Stomach smooth muscle (tissue), 2 donors: Measurements from ENCODE around the gene FAM174C.

ENCODE experiments used
- H3K27ac ChIP-seq: one replicate; pipeline ENCODE4 v1.7.0; 2013; ENCODE audit warnings: mild to moderate bottlenecking, low read length, inconsistent platforms
- H3K27me3 ChIP-seq, 2 donors: one replicate each; pipeline ENCODE4 v1.7.0; 2013; ENCODE audit warnings: low read length in 2 of 2; ENCODE audit not compliant: insufficient read depth in 2 of 2, control insufficient read depth in 1 of 2
- H3K36me3 ChIP-seq, 2 donors: one replicate each; pipeline ENCODE4 v1.7.0; 2013; ENCODE audit warnings: low read length in 2 of 2; ENCODE audit not compliant: control insufficient read depth in 2 of 2, insufficient read depth in 2 of 2
- H3K4me1 ChIP-seq: one replicate; pipeline ENCODE4 v1.7.0; 2013; ENCODE audit warnings: low read length; ENCODE audit not compliant: control insufficient read depth, insufficient read depth
- H3K4me3 ChIP-seq, 2 donors: one replicate each; pipeline ENCODE4 v1.7.0; 2013; ENCODE audit warnings: low read length in 2 of 2
- H3K9ac ChIP-seq, 2 donors: one replicate each; pipeline ENCODE4 v1.7.0; 2013; ENCODE audit warnings: low read length in 2 of 2, mild to moderate bottlenecking in 1 of 2
- H3K9me3 ChIP-seq, 2 donors: one replicate each; pipeline ENCODE4 v1.7.0; 2013; ENCODE audit warnings: low read length in 2 of 2; ENCODE audit not compliant: control insufficient read depth in 2 of 2
- donor health status: healthy.
- donor health status: Pancreatic carcinoma.

FAM174C gene

DNA sequence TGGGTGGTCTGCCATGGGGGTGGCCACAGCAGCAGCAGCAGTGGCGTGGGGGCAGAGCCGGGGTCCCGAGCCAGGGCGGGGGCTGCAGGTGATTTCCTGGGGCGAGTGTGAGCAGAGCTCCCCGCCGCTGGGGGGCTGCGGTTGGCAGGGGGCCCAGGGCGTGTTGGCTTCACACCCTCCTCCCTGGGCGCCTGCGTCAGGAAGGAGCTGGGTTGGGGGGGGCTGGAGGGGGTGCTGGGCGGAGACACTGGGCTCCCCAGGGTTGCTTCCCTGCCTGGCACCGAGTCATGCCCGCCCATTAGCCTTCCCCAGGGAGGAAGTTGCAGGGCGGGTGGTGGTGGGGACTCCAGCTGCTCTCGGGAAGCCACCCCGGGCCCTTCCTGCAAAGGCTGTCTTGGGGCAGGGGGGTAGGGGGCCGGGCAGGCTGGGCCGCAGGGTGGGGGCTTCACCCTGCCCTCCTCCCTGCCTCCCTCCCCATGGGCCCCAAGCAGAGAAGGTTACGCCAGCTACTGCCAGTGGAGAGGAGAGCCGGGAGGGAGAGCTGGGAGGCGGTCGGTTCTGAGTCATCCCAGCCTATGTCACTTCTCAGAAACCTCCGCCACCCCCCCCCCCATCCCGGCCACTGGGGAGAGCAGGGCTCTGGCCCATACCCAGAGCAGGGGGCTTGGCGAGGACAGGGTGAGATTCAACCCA lies 22.4 kb upstream of the FAM174C start:
- H3K4me3 ChIP-seq = peak overlapping the region; percentile 59 to 72
- H3K4me1 ChIP-seq = peaks cover 61% of the 10 kb centered on the region
- peaks cover 23 to 37% of the 10 kb centered on the region in 2 donors for H3K36me3 ChIP-seq
- peak overlapping the region; percentile 97 for H3K27ac ChIP-seq
- H3K9ac ChIP-seq = peak overlapping the region; percentile 72 to 93
- no peaks in the 10 kb centered on the region for H3K27me3 ChIP-seq
- H3K9me3 ChIP-seq = no peaks in the 10 kb centered on the region

DNA sequence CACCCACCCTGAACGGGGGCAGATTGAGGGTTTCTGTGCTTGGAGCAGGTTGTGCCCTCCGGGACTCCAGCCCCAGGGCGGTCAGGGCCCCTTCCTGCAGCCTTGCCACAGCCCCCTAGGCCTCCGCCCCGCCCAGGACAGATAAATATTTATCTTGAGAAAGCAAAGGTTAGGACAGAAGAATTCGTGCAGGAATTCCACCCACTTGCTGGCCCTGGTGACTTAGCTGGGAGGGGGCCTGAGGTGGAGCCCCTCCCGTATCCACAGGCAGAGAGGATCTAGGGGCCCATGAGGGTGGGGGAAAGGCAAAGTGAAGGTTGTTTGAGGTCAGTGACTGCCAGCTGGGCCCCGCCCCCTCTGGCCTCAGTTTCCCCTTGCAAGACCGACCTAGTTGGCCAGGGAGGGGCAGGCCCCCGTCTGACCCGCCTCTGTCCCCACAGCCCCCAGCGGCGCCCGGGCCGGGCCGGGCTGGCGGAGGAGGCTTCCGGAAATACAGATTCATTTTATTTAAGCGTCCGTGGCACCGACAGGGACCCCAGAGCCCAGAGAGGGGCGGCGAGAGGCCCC lies 21.7 kb upstream of the FAM174C start:
- no peaks in the 10 kb centered on the region for H3K9me3 ChIP-seq
- peak overlapping the region; percentile 97 for H3K27ac ChIP-seq
- peaks cover 23 to 37% of the 10 kb centered on the region in 2 donors for H3K36me3 ChIP-seq
- H3K27me3 ChIP-seq = no peaks in the 10 kb centered on the region
- peak overlapping the region; percentile 59 to 72 for H3K4me3 ChIP-seq
- H3K4me1 ChIP-seq = peaks cover 61% of the 10 kb centered on the region
- peak overlapping the region; percentile 61 to 72 for H3K9ac ChIP-seq

- Histone ChIP-seq H3K36me3 (peaks cover 23 to 37% of the 10 kb centered on the region in 2 donors), H3K4me1 (peaks cover 65% of the 10 kb centered on the region), H3K9ac (peak overlapping the region in 1 of 2 donors; percentile 61), H3K27ac (peak overlapping the region; percentile 97), H3K4me3 (peak overlapping the region; percentile 40 to 59), H3K27me3 (no peaks in the 10 kb centered on the region), H3K9me3 (no peaks in the 10 kb centered on the region)
Observed at GRCh38 chr19:1254081-1254527, 21.2 kb upstream of the FAM174C start.

GRCh38 chr19:1254530-1255185 lies 20.7 kb upstream of the FAM174C start:
- Histone ChIP-seq H3K27ac (peak overlapping the region; percentile 97), H3K9me3 (no peaks in the 10 kb centered on the region), H3K9ac (peak overlapping the region; percentile 7 to 13), H3K27me3 (no peaks in the 10 kb centered on the region), H3K4me1 (peaks cover 70% of the 10 kb centered on the region), H3K36me3 (peaks cover 23 to 37% of the 10 kb centered on the region in 2 donors), H3K4me3 (peak overlapping the region in 1 of 2 donors; percentile 40)

GRCh38 chr19:1255186-1256161 lies 19.9 kb upstream of the FAM174C start:
- Histone ChIP-seq H3K4me3 (no peak overlapping the region), H3K9me3 (no peaks in the 10 kb centered on the region), H3K27ac (peak overlapping the region; percentile 97), H3K27me3 (no peaks in the 10 kb centered on the region), H3K36me3 (peaks cover 23 to 37% of the 10 kb centered on the region in 2 donors), H3K9ac (peak overlapping the region in 1 of 2 donors; percentile 7), H3K4me1 (peaks cover 79% of the 10 kb centered on the region)

- H3K27ac ChIP-seq = no peak overlapping the region
- H3K4me3 ChIP-seq = no peak overlapping the region
- no peak overlapping the region for H3K9ac ChIP-seq
- peaks cover 83% of the 10 kb centered on the region for H3K4me1 ChIP-seq
- H3K9me3 ChIP-seq = no peaks in the 10 kb centered on the region
- H3K27me3 ChIP-seq = no peaks in the 10 kb centered on the region
- peaks cover 23 to 30% of the 10 kb centered on the region in 2 donors for H3K36me3 ChIP-seq
Observed at GRCh38 chr19:1256646-1257474, 18.5 kb upstream of the FAM174C start.

- Histone ChIP-seq H3K4me1 (peaks cover 83% of the 10 kb centered on the region), H3K4me3 (no peak overlapping the region), H3K36me3 (peaks cover 23 to 29% of the 10 kb centered on the region in 2 donors), H3K9ac (no peak overlapping the region), H3K27ac (peak overlapping the region; percentile 46), H3K9me3 (no peaks in the 10 kb centered on the region), H3K27me3 (no peaks in the 10 kb centered on the region)
Observed at GRCh38 chr19:1257475-1258162, 17.7 kb upstream of the FAM174C start.

- H3K4me1 ChIP-seq = peaks cover 81% of the 10 kb centered on the region
- H3K27ac ChIP-seq = peak overlapping the region; percentile 46
- no peaks in the 10 kb centered on the region for H3K27me3 ChIP-seq
- H3K9ac ChIP-seq = no peak overlapping the region
- no peak overlapping the region for H3K4me3 ChIP-seq
- peaks cover 23 to 29% of the 10 kb centered on the region in 2 donors for H3K36me3 ChIP-seq
- no peaks in the 10 kb centered on the region for H3K9me3 ChIP-seq
Observed at GRCh38 chr19:1258163-1258492, 17.2 kb upstream of the FAM174C start.

DNA sequence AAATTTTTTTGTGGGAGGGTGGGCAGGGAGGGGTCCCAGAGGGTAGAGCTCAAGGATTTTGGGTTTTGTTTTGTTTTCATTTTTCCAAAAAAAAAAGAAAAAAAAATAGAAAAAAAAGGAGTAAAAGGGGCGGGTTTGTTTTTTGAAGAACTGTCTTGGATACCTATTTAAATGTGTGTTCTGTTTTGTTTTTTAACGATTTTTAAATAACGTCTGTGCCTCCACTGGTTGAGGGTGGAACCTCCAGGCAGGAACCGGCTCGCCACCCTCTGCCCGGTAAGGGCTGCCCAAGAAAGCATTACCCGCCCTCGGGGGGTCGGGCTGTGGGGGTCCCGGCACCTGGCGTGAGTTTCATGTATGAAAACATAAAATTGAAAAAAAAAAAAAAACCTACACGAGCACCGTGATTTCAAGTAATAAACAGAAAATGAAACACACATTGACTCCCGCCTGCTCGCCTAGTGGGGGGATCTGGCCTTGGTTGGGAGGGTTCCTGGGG lies 16.6 kb upstream of the FAM174C start:
- no peaks in the 10 kb centered on the region for H3K9me3 ChIP-seq
- H3K36me3 ChIP-seq = peaks cover 23 to 29% of the 10 kb centered on the region in 2 donors
- peak overlapping the region; percentile 82 for H3K27ac ChIP-seq
- peak overlapping the region in 1 of 2 donors; percentile 29 for H3K4me3 ChIP-seq
- peak overlapping the region in 1 of 2 donors; percentile 28 for H3K9ac ChIP-seq
- peaks cover 76% of the 10 kb centered on the region for H3K4me1 ChIP-seq
- H3K27me3 ChIP-seq = no peaks in the 10 kb centered on the region
